ENCODE results near the gene SNX6. TPM values are rescaled to one million over a fixed set of nuclear protein-coding genes. Genes with fewer than 3 reads are reported as not detected.
"Not testable (repeated sequence)": the region's sequence is repeated elsewhere in the genome, so short reads cannot be mapped to it uniquely, and the experiment has no call there.

The SNX6 gene
- total and polyA plus RNA-seq, 9 donors: 61.6 to 89.8 (median 71.6) TPM

DNA sequence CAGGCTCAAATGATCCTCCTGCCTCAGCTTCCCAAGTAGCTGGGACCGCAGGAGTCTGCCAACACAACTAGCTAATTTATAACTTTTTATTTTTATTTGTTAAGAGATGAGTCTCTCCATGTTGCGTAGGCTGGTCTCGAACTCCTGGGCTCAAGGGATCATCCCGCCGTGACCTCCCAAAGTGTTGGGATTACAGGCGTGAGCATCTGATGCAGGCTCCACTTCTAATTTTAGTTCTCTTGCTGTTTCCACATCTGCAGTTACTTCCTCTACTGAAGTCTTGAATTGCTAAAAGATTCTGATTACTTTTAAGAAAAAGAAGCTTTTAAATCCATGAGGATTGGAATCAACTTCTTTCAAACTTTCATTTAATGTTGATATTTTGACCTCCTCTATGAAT is 13.4 kb upstream of the SNX6 start:
- Histone ChIP-seq H3K36me3 (ENCODE audit: control insufficient read depth, insufficient read depth, low read length) (no peaks in the 10 kb centered on the region), H3K4me3 (ENCODE audit: low read length) (no peak overlapping the region), H3K27me3 (ENCODE audit: control insufficient read depth, insufficient read depth, low read length) (no peaks in the 10 kb centered on the region), H3K27ac (ENCODE audit: low read length) (no peak overlapping the region), H3K9me3 (replicated peaks; ENCODE audit: control insufficient read depth, low read depth, low read length) (no peaks in the 10 kb centered on the region), H3K4me1 (ENCODE audit: control insufficient read depth, insufficient read depth, low read length) (no peaks in the 10 kb centered on the region)
- WGBS (ENCODE audit: insufficient coverage): 77% methylated on average over 5 of the region's 6 CpGs
- peak; percentile 37 for DNase-seq

DNA sequence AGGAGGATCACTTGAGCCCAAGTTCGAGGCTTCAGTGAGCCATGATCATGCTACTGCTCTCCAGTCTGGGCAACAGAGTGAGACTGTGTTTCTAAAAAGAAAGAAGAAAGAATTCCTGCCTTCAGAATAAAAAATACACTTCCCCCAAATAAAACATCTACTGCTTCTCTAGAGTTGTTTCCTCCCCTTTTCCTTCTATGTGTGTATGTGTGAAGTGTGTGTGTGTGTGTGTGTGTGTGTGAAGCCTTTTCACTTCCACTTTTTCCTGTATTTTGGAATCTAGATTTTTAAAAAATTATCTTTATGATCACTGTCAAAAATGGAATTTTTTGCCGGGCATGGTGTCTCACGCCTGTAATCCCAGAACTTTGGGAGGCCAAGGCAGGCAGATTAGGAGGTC is 12.6 kb upstream of the SNX6 start:
- H3K27ac ChIP-seq (ENCODE audit: low read length): no peak overlapping the region
- H3K4me1 ChIP-seq (ENCODE audit: control insufficient read depth, insufficient read depth, low read length): no peaks in the 10 kb centered on the region
- no peak for DNase-seq
- no peak overlapping the region for H3K4me3 ChIP-seq (ENCODE audit: low read length)
- WGBS (ENCODE audit: insufficient coverage): no CpG with 5 or more reads among the region's 3 CpGs
- H3K27me3 ChIP-seq (ENCODE audit: control insufficient read depth, insufficient read depth, low read length): no peaks in the 10 kb centered on the region
- no peaks in the 10 kb centered on the region for H3K36me3 ChIP-seq (ENCODE audit: control insufficient read depth, insufficient read depth, low read length)
- H3K9me3 ChIP-seq (replicated peaks; ENCODE audit: control insufficient read depth, low read depth, low read length): no peaks in the 10 kb centered on the region

DNA sequence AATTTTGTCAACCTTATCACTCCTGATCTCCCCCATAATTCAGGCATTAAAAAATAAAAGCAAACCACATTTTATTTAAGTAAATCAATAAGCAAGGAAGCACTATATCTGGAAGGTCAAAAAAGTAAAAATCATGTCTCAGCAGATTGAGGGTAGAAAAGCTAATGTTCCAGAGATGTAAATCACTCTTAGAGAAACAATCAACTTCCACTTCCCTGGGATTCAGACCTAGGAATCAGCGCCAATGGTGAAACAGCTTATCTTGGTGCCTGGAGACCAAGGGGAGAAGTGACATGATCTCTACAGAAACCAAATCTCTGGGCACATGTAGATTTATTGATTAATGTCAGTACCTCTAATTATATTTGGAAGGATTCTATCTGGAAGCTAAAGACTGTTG is 10.9 kb upstream of the SNX6 start:
- Histone ChIP-seq H3K36me3 (ENCODE audit: control insufficient read depth, insufficient read depth, low read length) (no peaks in the 10 kb centered on the region), H3K4me3 (ENCODE audit: low read length) (no peak overlapping the region), H3K27me3 (ENCODE audit: control insufficient read depth, insufficient read depth, low read length) (no peaks in the 10 kb centered on the region), H3K27ac (ENCODE audit: low read length) (no peak overlapping the region), H3K9me3 (replicated peaks; ENCODE audit: control insufficient read depth, low read depth, low read length) (no peaks in the 10 kb centered on the region), H3K4me1 (ENCODE audit: control insufficient read depth, insufficient read depth, low read length) (no peaks in the 10 kb centered on the region)
- DNase-seq: peak; percentile 46
- no CpG with 5 or more reads among the region's 1 CpG for WGBS (ENCODE audit: insufficient coverage)

DNA sequence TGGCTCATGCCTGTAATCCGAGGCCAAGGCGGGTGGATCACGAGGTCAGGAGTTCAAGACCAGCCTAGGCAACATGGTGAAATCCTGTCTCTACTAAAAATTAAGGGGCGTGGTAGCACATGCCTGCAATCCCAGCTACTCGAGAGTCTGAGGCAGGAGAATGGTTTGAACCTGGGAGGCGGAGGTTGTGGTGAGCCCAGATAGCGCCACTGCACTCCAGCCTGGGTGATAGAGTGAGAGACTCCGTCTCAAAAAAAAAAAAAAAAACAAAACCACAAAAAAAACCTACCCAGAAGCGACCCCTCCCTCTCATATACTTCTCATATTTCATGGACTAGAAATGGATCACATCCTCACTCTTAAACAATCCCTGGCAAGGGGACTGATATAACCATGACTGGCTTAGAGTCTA is 4.4 kb upstream of the SNX6 start:
- WGBS (ENCODE audit: insufficient coverage): 100% methylated on average over 2 of the region's 9 CpGs
- H3K4me1 ChIP-seq (ENCODE audit: control insufficient read depth, insufficient read depth, low read length); H3K27ac ChIP-seq (ENCODE audit: low read length); H3K9me3 ChIP-seq (replicated peaks; ENCODE audit: control insufficient read depth, low read depth, low read length); DNase-seq; H3K4me3 ChIP-seq (ENCODE audit: low read length); H3K36me3 ChIP-seq (ENCODE audit: control insufficient read depth, insufficient read depth, low read length); H3K27me3 ChIP-seq (ENCODE audit: control insufficient read depth, insufficient read depth, low read length): not testable (repeated sequence)

DNA sequence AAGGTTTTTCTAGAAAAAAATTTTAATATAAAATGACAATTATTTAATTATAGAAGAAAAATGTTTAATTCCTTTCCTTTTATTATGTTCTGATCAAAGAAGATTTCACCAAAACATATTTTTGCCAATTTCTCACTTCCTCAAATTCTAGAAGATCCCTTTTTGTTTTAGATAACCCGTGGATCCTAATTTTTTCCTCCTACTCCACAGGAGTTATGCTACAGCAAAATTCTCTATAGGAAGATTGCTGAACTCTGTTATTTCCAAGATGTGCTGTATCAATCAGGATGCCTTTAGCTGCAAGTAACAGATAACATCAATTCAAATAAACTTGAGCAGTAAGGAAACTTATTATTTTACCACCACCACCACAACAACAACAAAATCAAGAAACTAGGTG is 3.8 kb upstream of the SNX6 start:
- Histone ChIP-seq H3K9me3 (replicated peaks; ENCODE audit: control insufficient read depth, low read depth, low read length) (no peaks in the 10 kb centered on the region), H3K36me3 (ENCODE audit: control insufficient read depth, insufficient read depth, low read length) (no peaks in the 10 kb centered on the region), H3K27me3 (ENCODE audit: control insufficient read depth, insufficient read depth, low read length) (no peaks in the 10 kb centered on the region), H3K4me3 (ENCODE audit: low read length) (no peak overlapping the region), H3K4me1 (ENCODE audit: control insufficient read depth, insufficient read depth, low read length) (peaks cover 5% of the 10 kb centered on the region), H3K27ac (ENCODE audit: low read length) (no peak overlapping the region)
- WGBS (ENCODE audit: insufficient coverage): no CpG with 5 or more reads among the region's 1 CpG
- no peak for DNase-seq

DNA sequence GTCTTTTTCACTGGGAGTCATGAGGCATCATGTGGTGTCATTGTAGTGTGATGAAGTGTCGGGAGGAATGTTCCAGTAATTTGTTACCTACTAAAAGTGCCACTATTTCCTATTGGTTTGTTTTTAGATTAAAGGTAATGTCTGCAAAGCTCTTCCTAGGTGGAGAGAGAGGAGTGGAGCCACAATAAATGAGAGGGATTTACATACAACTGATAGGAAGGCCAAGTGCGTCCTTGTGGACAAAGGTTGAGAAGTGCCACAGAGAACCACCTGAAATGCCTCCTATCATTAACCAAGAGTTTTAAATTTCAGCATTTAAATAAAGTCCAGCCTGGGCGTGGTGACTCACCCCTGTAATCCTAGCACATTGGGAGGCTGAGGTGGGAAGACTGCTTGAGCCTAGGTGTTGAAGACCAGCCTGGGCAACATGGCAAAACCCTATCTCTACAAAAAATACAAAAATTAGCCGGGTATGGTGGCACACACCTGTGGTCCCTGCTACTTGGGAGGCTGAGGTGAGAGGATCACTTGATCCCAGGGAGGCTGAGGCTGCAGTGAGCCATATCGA is 2.5 kb upstream of the SNX6 start:
- no peak for DNase-seq
- Histone ChIP-seq H3K4me3 (ENCODE audit: low read length) (no peak overlapping the region), H3K4me1 (ENCODE audit: control insufficient read depth, insufficient read depth, low read length) (peaks cover 7% of the 10 kb centered on the region), H3K27ac (ENCODE audit: low read length) (no peak overlapping the region), H3K36me3 (ENCODE audit: control insufficient read depth, insufficient read depth, low read length) (peaks cover 3% of the 10 kb centered on the region), H3K9me3 (replicated peaks; ENCODE audit: control insufficient read depth, low read depth, low read length) (no peaks in the 10 kb centered on the region), H3K27me3 (ENCODE audit: control insufficient read depth, insufficient read depth, low read length) (no peaks in the 10 kb centered on the region)
- WGBS (ENCODE audit: insufficient coverage): no CpG with 5 or more reads among the region's 5 CpGs

DNA sequence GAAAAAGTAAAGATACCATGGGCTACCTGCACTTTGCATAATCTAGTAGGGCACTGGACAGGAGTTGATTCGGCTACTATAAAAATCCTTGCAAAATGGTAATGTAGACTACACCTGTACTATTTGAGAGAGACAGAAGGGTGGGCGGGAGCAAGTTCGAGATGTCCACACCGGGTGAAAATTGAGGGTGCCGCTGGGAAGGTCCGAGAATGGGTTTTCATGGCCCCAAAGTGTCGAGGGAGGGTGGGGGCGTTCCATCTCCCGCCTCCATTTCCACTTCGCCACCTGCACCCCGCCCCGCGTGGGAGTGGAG is 648 bp downstream of the SNX6 start:
- Histone ChIP-seq H3K4me3 (ENCODE audit: low read length) (peak overlapping the region; percentile 89), H3K9me3 (replicated peaks; ENCODE audit: control insufficient read depth, low read depth, low read length) (no peaks in the 10 kb centered on the region), H3K27ac (ENCODE audit: low read length) (peak overlapping the region; percentile 91), H3K4me1 (ENCODE audit: control insufficient read depth, insufficient read depth, low read length) (peaks cover 7% of the 10 kb centered on the region), H3K27me3 (ENCODE audit: control insufficient read depth, insufficient read depth, low read length) (no peaks in the 10 kb centered on the region), H3K36me3 (ENCODE audit: control insufficient read depth, insufficient read depth, low read length) (peaks cover 4% of the 10 kb centered on the region)
- WGBS (ENCODE audit: insufficient coverage): 5% methylated on average over 6 of the region's 13 CpGs
- no peak for DNase-seq

DNA sequence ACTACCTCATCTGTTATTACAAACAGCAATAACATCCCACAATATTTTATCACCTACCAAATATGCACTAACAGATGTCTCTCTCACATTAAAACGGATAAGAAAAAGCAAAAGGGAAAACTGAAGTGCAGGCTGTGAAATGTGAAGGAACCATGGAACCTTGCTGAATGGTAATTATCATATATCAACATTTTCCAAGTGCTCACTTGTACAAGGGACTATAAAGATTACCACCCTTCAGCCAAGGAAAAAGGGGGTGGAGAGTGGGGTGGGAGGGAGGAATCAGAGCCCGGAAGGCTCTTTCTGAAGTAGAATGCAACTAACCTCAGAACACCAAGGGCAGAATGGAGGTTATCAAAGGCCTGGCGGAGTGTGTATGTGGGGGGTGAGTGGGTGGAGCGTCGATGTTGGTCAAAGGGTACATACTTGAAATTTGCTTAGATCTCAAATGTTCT is 1.2 kb downstream of the SNX6 start:
- no peak overlapping the region for H3K27ac ChIP-seq (ENCODE audit: low read length)
- peak; percentile 33 for DNase-seq

DNA sequence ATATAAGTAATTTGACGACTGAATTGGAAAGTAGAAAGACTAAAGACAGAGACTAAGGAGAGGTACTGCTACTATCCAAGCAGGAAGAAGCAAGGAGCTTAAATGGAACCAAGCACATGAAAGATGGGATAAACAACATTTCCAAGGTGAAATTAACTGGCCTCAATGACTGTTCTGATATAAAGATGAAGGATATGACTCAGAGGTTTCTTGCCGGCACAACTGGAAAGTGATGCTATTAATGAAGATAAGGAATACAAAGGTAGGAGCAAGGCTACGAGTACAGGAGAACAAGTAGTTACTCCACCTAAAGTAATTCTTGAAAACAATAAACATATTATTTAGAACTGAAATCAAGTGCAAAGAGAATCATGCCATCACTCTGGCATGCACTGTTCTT is 6.4 kb downstream of the SNX6 start:
- Histone ChIP-seq H3K27me3 (ENCODE audit: control insufficient read depth, insufficient read depth, low read length) (no peaks in the 10 kb centered on the region), H3K36me3 (ENCODE audit: control insufficient read depth, insufficient read depth, low read length) (peaks cover 19% of the 10 kb centered on the region), H3K4me1 (ENCODE audit: control insufficient read depth, insufficient read depth, low read length) (no peaks in the 10 kb centered on the region), H3K27ac (ENCODE audit: low read length) (no peak overlapping the region), H3K9me3 (replicated peaks; ENCODE audit: control insufficient read depth, low read depth, low read length) (no peaks in the 10 kb centered on the region), H3K4me3 (ENCODE audit: low read length) (no peak overlapping the region)
- WGBS (ENCODE audit: insufficient coverage): no CpG with 5 or more reads among the region's 3 CpGs
- no peak for DNase-seq

More for the DNA sequence above, 1.2 kb downstream of the SNX6 start:
- Histone ChIP-seq H3K4me1 (ENCODE audit: control insufficient read depth, insufficient read depth, low read length) (peaks cover 7% of the 10 kb centered on the region), H3K9me3 (replicated peaks; ENCODE audit: control insufficient read depth, low read depth, low read length) (no peaks in the 10 kb centered on the region), H3K4me3 (ENCODE audit: low read length) (peak overlapping the region; percentile 89), H3K27me3 (ENCODE audit: control insufficient read depth, insufficient read depth, low read length) (no peaks in the 10 kb centered on the region), H3K36me3 (ENCODE audit: control insufficient read depth, insufficient read depth, low read length) (peaks cover 5% of the 10 kb centered on the region)
- no CpG with 5 or more reads among the region's 5 CpGs for WGBS (ENCODE audit: insufficient coverage)

DNA sequence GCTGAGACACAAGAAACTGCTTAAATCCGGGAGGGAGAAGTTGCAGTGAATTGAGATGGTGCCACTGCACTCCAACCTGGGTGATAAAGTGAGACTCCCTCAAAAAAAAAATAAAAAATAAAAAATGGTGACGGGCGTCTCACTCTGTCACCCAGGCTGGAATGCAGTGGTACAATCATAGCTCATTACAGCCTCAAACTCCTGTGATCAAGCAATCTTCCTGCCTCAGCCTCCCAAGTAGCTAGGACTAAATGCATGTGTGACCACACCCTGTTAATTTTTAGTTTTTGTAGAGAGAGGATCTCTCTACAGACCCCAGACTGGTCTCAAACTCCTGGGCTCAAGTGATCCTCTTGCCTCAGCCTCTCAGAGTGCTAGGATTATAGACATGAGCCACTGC is 9.1 kb downstream of the SNX6 start:
- WGBS (ENCODE audit: insufficient coverage): no CpG with 5 or more reads among the region's 3 CpGs
- no peak for DNase-seq
- Histone ChIP-seq H3K4me1 (ENCODE audit: control insufficient read depth, insufficient read depth, low read length) (no peaks in the 10 kb centered on the region), H3K4me3 (ENCODE audit: low read length) (no peak overlapping the region), H3K27ac (ENCODE audit: low read length) (no peak overlapping the region), H3K27me3 (ENCODE audit: control insufficient read depth, insufficient read depth, low read length) (no peaks in the 10 kb centered on the region), H3K36me3 (ENCODE audit: control insufficient read depth, insufficient read depth, low read length) (peaks cover 21% of the 10 kb centered on the region), H3K9me3 (replicated peaks; ENCODE audit: control insufficient read depth, low read depth, low read length) (no peaks in the 10 kb centered on the region)

DNA sequence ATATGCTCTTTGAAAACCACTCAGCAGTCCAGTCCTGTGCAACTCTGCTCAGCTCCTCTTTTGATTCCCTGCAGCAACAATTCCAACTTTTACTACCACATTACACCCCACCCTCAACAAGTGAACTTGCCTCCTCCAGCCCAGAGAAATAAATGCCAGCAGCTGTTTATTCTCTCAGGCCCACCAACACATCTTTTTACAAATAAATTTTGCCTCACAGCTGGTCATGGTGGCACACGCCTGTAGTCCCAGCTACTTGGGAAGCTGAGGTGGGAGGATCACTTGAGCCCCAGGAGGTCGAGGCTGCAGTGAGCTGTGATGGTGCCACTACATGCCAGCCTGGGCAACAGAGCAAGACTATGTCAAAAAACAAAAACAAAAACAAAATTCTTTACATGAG is 9.8 kb downstream of the SNX6 start:
- no peaks in the 10 kb centered on the region for H3K4me1 ChIP-seq (ENCODE audit: control insufficient read depth, insufficient read depth, low read length)
- H3K27ac ChIP-seq (ENCODE audit: low read length): no peak overlapping the region
- 84% methylated on average over 2 of the region's 2 CpGs for WGBS (ENCODE audit: insufficient coverage)
- no peaks in the 10 kb centered on the region for H3K9me3 ChIP-seq (replicated peaks; ENCODE audit: control insufficient read depth, low read depth, low read length)
- peaks cover 23% of the 10 kb centered on the region for H3K36me3 ChIP-seq (ENCODE audit: control insufficient read depth, insufficient read depth, low read length)
- no peak for DNase-seq
- no peaks in the 10 kb centered on the region for H3K27me3 ChIP-seq (ENCODE audit: control insufficient read depth, insufficient read depth, low read length)
- no peak overlapping the region for H3K4me3 ChIP-seq (ENCODE audit: low read length)
